ENCODE data around the gene SETBP1.

The SETBP1 gene

GRCh38 chr18:44679056-44679913, 1.4 kb upstream of the SETBP1 start:
- no peak for DNase-seq (ENCODE audit: low read depth, low spot score)

- no peak for DNase-seq (ENCODE audit: low read depth, low spot score)
These were observed 795 bp upstream of the SETBP1 start for GRCh38 chr18:44679914-44680272.

GRCh38 chr18:44681076-44681970, 635 bp downstream of the SETBP1 start:
- no peak for DNase-seq (ENCODE audit: low read depth, low spot score)

GRCh38 chr18:44682201-44682870, 1.6 kb downstream of the SETBP1 start:
- no peak for DNase-seq (ENCODE audit: low read depth, low spot score)

GRCh38 chr18:44682871-44683221, 2.2 kb downstream of the SETBP1 start:
- DNase-seq (ENCODE audit: low read depth, low spot score): no peak

- DNase-seq (ENCODE audit: low read depth, low spot score): no peak
These were observed 2.9 kb downstream of the SETBP1 start for GRCh38 chr18:44683556-44683955.

- no peak for DNase-seq (ENCODE audit: low read depth, low spot score)
These were observed 4.6 kb downstream of the SETBP1 start for GRCh38 chr18:44685296-44685695.

GRCh38 chr18:44686156-44686555, 5.5 kb downstream of the SETBP1 start:
- DNase-seq (ENCODE audit: low read depth, low spot score): no peak

- DNase-seq (ENCODE audit: low read depth, low spot score): no peak
These were observed 6.7 kb downstream of the SETBP1 start for GRCh38 chr18:44687421-44687820.

GRCh38 chr18:44689736-44690135, 9.0 kb downstream of the SETBP1 start:
- no peak for DNase-seq (ENCODE audit: low read depth, low spot score)

- DNase-seq (ENCODE audit: low read depth, low spot score): no peak
These were observed 10.6 kb downstream of the SETBP1 start for GRCh38 chr18:44691148-44691925.

- no peak for DNase-seq (ENCODE audit: low read depth, low spot score)
These were observed 12.5 kb downstream of the SETBP1 start for GRCh38 chr18:44693030-44693784.

GRCh38 chr18:44695503-44695902, 14.8 kb downstream of the SETBP1 start:
- DNase-seq (ENCODE audit: low read depth, low spot score): no peak

- no peak for DNase-seq (ENCODE audit: low read depth, low spot score)
These were observed 16.2 kb downstream of the SETBP1 start for GRCh38 chr18:44696892-44697291.

GRCh38 chr18:44697315-44697714, 16.6 kb downstream of the SETBP1 start:
- DNase-seq (ENCODE audit: low read depth, low spot score): no peak

- no peak for DNase-seq (ENCODE audit: low read depth, low spot score)
These were observed 17.8 kb downstream of the SETBP1 start for GRCh38 chr18:44698518-44698917.

GRCh38 chr18:44699572-44700261, 19.0 kb downstream of the SETBP1 start:
- DNase-seq (ENCODE audit: low read depth, low spot score): no peak

GRCh38 chr18:44700652-44701051, 20.0 kb downstream of the SETBP1 start:
- DNase-seq (ENCODE audit: low read depth, low spot score): no peak

GRCh38 chr18:44701227-44701626, 20.5 kb downstream of the SETBP1 start:
- DNase-seq (ENCODE audit: low read depth, low spot score): no peak

GRCh38 chr18:44702594-44702993, 21.9 kb downstream of the SETBP1 start:
- no peak for DNase-seq (ENCODE audit: low read depth, low spot score)
